ENCODE results near the gene OR2L13. TPM values are rescaled to one million over a fixed set of nuclear protein-coding genes. Genes with fewer than 3 reads are reported as not detected.

OR2L13 gene
- total RNA-seq (2022) (not detected in 2 replicates), Bru-seq, nascent RNA (not detected), BruChase-seq, experiment 1, labeled RNA remaining after a 6-hour chase (not detected), BruChase-seq, experiment 2, labeled RNA remaining after a 2-hour chase (not detected)
- long read RNA-seq: 0 reads

GRCh38 chr1:248094884-248095283 lies at the start of gene OR2L13:
TSS of gene OR2L13 (plus strand) at chr1:248095184. CDS start at chr1:248099376, 4,192 bp downstream.
- H3K4me3 Mint-ChIP-seq (ENCODE audit: low read depth, unreplicated experiment): no peak within 1 kb of the TSS
- no peaks in the 10 kb centered on the region for H3K4me1 Mint-ChIP-seq (ENCODE audit: low read depth, unreplicated experiment)
- no TSS peak for BruUV-seq (replicated peaks)
- intact Hi-C loops (cut with micrococcal nuclease; ENCODE audit: unreplicated experiment): no loop called here
- H3K9me3 Mint-ChIP-seq (ENCODE audit: low read depth, unreplicated experiment): peaks cover 23% of the 10 kb centered on the region
- H3K36me3 Mint-ChIP-seq (ENCODE audit: insufficient read depth, unreplicated experiment): no peaks in the 10 kb centered on the region
- TF ChIP-seq, protein P1, sequence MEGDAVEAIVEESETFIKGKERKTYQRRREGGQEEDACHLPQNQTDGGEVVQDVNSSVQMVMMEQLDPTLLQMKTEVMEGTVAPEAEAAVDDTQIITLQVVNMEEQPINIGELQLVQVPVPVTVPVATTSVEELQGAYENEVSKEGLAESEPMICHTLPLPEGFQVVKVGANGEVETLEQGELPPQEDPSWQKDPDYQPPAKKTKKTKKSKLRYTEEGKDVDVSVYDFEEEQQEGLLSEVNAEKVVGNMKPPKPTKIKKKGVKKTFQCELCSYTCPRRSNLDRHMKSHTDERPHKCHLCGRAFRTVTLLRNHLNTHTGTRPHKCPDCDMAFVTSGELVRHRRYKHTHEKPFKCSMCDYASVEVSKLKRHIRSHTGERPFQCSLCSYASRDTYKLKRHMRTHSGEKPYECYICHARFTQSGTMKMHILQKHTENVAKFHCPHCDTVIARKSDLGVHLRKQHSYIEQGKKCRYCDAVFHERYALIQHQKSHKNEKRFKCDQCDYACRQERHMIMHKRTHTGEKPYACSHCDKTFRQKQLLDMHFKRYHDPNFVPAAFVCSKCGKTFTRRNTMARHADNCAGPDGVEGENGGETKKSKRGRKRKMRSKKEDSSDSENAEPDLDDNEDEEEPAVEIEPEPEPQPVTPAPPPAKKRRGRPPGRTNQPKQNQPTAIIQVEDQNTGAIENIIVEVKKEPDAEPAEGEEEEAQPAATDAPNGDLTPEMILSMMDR (IDR thresholded peaks at IDR 0.05; ENCODE audit: unreplicated experiment): no peak
- CTCF ChIA-PET: no interaction called here
- DNase-seq: no peak
- no peaks in the 10 kb centered on the region for H3K27me3 Mint-ChIP-seq (ENCODE audit: unreplicated experiment)
- no peak within 1 kb of the TSS for H3K27ac Mint-ChIP-seq (ENCODE audit: unreplicated experiment)

DNA sequence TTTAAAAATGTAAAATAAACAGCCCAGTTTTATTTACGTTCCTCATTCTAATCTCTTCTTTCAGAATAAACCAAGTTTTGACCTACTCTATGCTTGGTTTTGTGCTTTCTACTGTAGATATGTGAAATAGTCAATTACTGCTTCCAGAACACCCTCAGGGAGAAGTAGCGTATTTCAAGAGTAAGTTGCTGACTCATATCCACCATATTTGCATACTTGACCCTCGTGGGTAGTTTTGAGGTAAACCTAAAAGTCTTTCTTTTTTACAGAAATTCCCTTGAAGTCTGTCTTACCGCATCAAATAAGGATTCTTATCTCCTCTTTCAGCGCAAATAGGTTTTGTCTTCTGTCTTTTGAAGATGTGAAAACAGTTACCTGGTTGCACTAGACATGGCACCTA lies 49.8 kb upstream of the OR2L13 start:
- BruUV-seq (replicated peaks): no TSS peak
- H3K4me1 Mint-ChIP-seq (ENCODE audit: low read depth, unreplicated experiment): no peaks in the 10 kb centered on the region
- DNase-seq: no peak
- no peak overlapping the region for H3K4me3 Mint-ChIP-seq (ENCODE audit: low read depth, unreplicated experiment)
- H3K27ac Mint-ChIP-seq (ENCODE audit: unreplicated experiment): no peak overlapping the region
- no peaks in the 10 kb centered on the region for H3K36me3 Mint-ChIP-seq (ENCODE audit: insufficient read depth, unreplicated experiment)
- TF ChIP-seq, protein P1 (IDR thresholded peaks at IDR 0.05; ENCODE audit: unreplicated experiment): no peak
- H3K9me3 Mint-ChIP-seq (ENCODE audit: low read depth, unreplicated experiment): peaks cover 18% of the 10 kb centered on the region
- no peaks in the 10 kb centered on the region for H3K27me3 Mint-ChIP-seq (ENCODE audit: unreplicated experiment)
- intact Hi-C loops (cut with micrococcal nuclease; ENCODE audit: unreplicated experiment): no loop called here
- CTCF ChIA-PET: no interaction called here

DNA sequence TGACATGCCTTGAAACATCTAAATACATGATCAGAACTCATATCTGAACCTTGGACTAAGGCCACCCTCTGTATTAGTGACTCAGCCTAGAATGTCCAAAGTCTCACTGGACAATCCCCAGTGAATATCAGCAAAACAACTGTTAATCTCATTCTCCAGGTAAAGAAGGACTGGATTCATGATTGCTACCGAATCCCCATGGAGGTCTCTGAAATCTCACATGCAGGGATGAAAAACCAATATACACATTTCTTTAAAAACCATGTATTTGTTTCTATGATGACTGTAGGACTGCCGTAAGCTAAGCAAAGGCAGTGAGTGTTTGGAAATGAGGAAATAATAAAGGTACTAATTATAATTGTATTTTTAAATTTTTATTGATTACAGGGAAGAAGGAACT lies 48.4 kb upstream of the OR2L13 start, which contains the start of gene OR2L3:
OR2L3 (plus strand) TSS at position 301 of the 400 bp plus-strand sequence. CDS start 13,846 bp downstream, outside the sequence.
- Mint-ChIP-seq H3K36me3 (ENCODE audit: insufficient read depth, unreplicated experiment) (no peaks in the 10 kb centered on the region), H3K4me1 (ENCODE audit: low read depth, unreplicated experiment) (no peaks in the 10 kb centered on the region), H3K4me3 (ENCODE audit: low read depth, unreplicated experiment) (no peak within 1 kb of the TSS), H3K9me3 (ENCODE audit: low read depth, unreplicated experiment) (peaks cover 15% of the 10 kb centered on the region), H3K27me3 (ENCODE audit: unreplicated experiment) (no peaks in the 10 kb centered on the region), H3K27ac (ENCODE audit: unreplicated experiment) (no peak within 1 kb of the TSS)
- no peak for DNase-seq
- TF ChIP-seq, protein P1 (IDR thresholded peaks at IDR 0.05; ENCODE audit: unreplicated experiment): no peak
- CTCF ChIA-PET: no interaction called here
- intact Hi-C loops (cut with micrococcal nuclease; ENCODE audit: unreplicated experiment): no loop called here
- no TSS peak for BruUV-seq (replicated peaks)

- TF ChIP-seq, protein P1 (IDR thresholded peaks at IDR 0.05; ENCODE audit: unreplicated experiment): no peak
- BruUV-seq (replicated peaks): no TSS peak
- Mint-ChIP-seq H3K27ac (ENCODE audit: unreplicated experiment) (no peak overlapping the region), H3K27me3 (ENCODE audit: unreplicated experiment) (no peaks in the 10 kb centered on the region), H3K4me3 (ENCODE audit: low read depth, unreplicated experiment) (no peak overlapping the region), H3K36me3 (ENCODE audit: insufficient read depth, unreplicated experiment) (no peaks in the 10 kb centered on the region), H3K4me1 (ENCODE audit: low read depth, unreplicated experiment) (no peaks in the 10 kb centered on the region), H3K9me3 (ENCODE audit: low read depth, unreplicated experiment) (peaks cover 15% of the 10 kb centered on the region)
- no peak for DNase-seq
- intact Hi-C loops (cut with micrococcal nuclease; ENCODE audit: unreplicated experiment): no loop called here
- CTCF ChIA-PET: no interaction called here
Observed at GRCh38 chr1:248047008-248047407, 48.0 kb upstream of the OR2L13 start.

All from Calu3 (cell line).